Liver (tissue), 3 donors: Measurements from ENCODE around the gene HSPA12B.

Source experiments
- GABPA ChIP-seq, 2 donors: IDR thresholded peaks in 1 of 2; conservative IDR thresholded peaks in 1 of 2; 2 replicates each; pipeline ENCODE4 v1.6.1; 2016; ENCODE audit warnings: antibody characterized with exemption in 2 of 2, mild to moderate bottlenecking in 1 of 2, moderate library complexity in 1 of 2
- SP1 ChIP-seq: IDR thresholded peaks from 2 replicates; pipeline ENCODE4 v1.6.1; 2018; ENCODE audit warnings: antibody characterized with exemption, mild to moderate bottlenecking
- TAF1 ChIP-seq: conservative IDR thresholded peaks from 2 replicates; pipeline ENCODE4 v1.6.1; 2016; ENCODE audit warnings: antibody characterized with exemption, mild to moderate bottlenecking
- YY1 ChIP-seq: IDR thresholded peaks from 2 replicates; pipeline ENCODE4 v1.6.1; 2016; ENCODE audit warnings: antibody characterized with exemption, mild to moderate bottlenecking
- TF ChIP-seq, protein P1 (sequence below): fragments of 150-350 bp; IDR thresholded peaks from 2 replicates; pipeline ENCODE4 v1.5.1; 2017; ENCODE audit warnings: improper control_type of control experiment, low read depth, low read length; ENCODE audit not compliant: missing input control
- donor health status: healthy.
- donor health status: healthy.

DNA sequence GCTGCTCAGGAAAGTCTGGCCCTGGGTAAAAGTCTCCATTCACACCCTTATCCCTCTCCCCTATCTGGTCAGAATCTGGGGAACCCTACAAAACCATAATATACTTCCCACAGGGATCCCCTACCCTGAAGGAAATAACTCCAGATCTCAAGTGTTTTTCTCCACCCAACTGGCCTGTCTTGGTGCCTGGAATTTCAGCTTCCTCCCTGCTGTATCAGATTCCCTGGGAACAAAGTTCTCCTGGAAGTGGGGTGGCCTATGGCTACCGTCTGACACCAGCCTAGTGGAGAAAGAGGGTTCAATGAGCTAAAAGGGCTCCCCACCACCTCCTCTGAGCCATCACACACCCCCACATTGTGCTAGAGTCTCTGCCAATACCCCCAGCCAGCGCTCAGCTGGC is 15.0 kb downstream of the HSPA12B start:
- TF ChIP-seq SP1 = no peak
- no peak for TF ChIP-seq TAF1
- TF ChIP-seq, protein P1, sequence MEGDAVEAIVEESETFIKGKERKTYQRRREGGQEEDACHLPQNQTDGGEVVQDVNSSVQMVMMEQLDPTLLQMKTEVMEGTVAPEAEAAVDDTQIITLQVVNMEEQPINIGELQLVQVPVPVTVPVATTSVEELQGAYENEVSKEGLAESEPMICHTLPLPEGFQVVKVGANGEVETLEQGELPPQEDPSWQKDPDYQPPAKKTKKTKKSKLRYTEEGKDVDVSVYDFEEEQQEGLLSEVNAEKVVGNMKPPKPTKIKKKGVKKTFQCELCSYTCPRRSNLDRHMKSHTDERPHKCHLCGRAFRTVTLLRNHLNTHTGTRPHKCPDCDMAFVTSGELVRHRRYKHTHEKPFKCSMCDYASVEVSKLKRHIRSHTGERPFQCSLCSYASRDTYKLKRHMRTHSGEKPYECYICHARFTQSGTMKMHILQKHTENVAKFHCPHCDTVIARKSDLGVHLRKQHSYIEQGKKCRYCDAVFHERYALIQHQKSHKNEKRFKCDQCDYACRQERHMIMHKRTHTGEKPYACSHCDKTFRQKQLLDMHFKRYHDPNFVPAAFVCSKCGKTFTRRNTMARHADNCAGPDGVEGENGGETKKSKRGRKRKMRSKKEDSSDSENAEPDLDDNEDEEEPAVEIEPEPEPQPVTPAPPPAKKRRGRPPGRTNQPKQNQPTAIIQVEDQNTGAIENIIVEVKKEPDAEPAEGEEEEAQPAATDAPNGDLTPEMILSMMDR = no peak
- no peak for TF ChIP-seq YY1
- TF ChIP-seq GABPA (IDR thresholded peaks at IDR 0.05 in 1 of 2, conservative IDR thresholded peaks at IDR 0.05 in 1 of 2) = no peak
